HEK293 (cell line): ENCODE data around the gene EIF3L.

Experiments used
- ATF2 ChIP-seq: fragments of 450-650 bp; formaldehyde crosslinking; IDR thresholded peaks from 2 replicates; pipeline ENCODE4 v1.5.1; 2016; ENCODE audit warnings: missing biosample characterization, missing genetic modification characterization, low read depth
- EGR2 ChIP-seq: fragments of 450-650 bp; formaldehyde crosslinking; IDR thresholded peaks from 2 replicates; pipeline ENCODE4 v1.5.1; 2016; ENCODE audit warnings: low read depth, missing biosample characterization, missing genetic modification characterization
- GLI4 ChIP-seq: fragments of 450-650 bp; formaldehyde crosslinking; IDR thresholded peaks from 2 replicates; pipeline ENCODE4 v1.5.1; 2016; ENCODE audit warnings: missing biosample characterization, missing genetic modification characterization
- KLF7 ChIP-seq: fragments of 450-650 bp; formaldehyde crosslinking; IDR thresholded peaks from 2 replicates; pipeline ENCODE4 v1.5.1; 2016; ENCODE audit warnings: missing biosample characterization, missing genetic modification characterization, borderline replicate concordance
- PATZ1 ChIP-seq: fragments of 450-650 bp; formaldehyde crosslinking; IDR thresholded peaks from 2 replicates; pipeline ENCODE4 v1.5.1; 2016; ENCODE audit warnings: missing biosample characterization, missing genetic modification characterization
- TRIM28 ChIP-seq: IDR thresholded peaks from 2 replicates; pipeline ENCODE4 v1.6.1; 2011; ENCODE audit warnings: low read length, control low read depth, borderline replicate concordance
- TSHZ1 ChIP-seq: fragments of 450-650 bp; formaldehyde crosslinking; IDR thresholded peaks from 2 replicates; pipeline ENCODE4 v1.5.1; 2016; ENCODE audit warnings: missing biosample characterization, missing genetic modification characterization, borderline replicate concordance
- ZBTB21 ChIP-seq: fragments of 450-650 bp; formaldehyde crosslinking; IDR thresholded peaks from 2 replicates; pipeline ENCODE4 v1.5.1; 2017; ENCODE audit warnings: missing biosample characterization, missing genetic modification characterization
- ZBTB49 ChIP-seq: fragments of 450-650 bp; formaldehyde crosslinking; IDR thresholded peaks from 2 replicates; pipeline ENCODE4 v1.5.1; 2016; ENCODE audit warnings: missing biosample characterization, missing genetic modification characterization, low read depth
- ZIC2 ChIP-seq: fragments of 450-650 bp; formaldehyde crosslinking; IDR thresholded peaks from 2 replicates; pipeline ENCODE4 v1.5.1; 2016; ENCODE audit warnings: missing biosample characterization, missing genetic modification characterization
- ZNF112 ChIP-seq: fragments of 450-650 bp; formaldehyde crosslinking; IDR thresholded peaks from 2 replicates; pipeline ENCODE4 v1.5.0; 2017; ENCODE audit warnings: missing biosample characterization, missing genetic modification characterization
- ZNF174 ChIP-seq: fragments of 450-650 bp; formaldehyde crosslinking; IDR thresholded peaks from 2 replicates; pipeline ENCODE4 v1.5.0; 2017; ENCODE audit warnings: missing biosample characterization, mild to moderate bottlenecking, missing genetic modification characterization
- ZNF202 ChIP-seq: fragments of 450-650 bp; formaldehyde crosslinking; IDR thresholded peaks from 2 replicates; pipeline ENCODE4 v1.5.1; 2016; ENCODE audit warnings: missing biosample characterization, missing genetic modification characterization, borderline replicate concordance
- ZNF26 ChIP-seq: fragments of 450-650 bp; formaldehyde crosslinking; IDR thresholded peaks from 2 replicates; pipeline ENCODE4 v1.5.1; 2016; ENCODE audit warnings: missing biosample characterization, missing genetic modification characterization
- ZNF324 ChIP-seq: fragments of 450-650 bp; formaldehyde crosslinking; IDR thresholded peaks from 2 replicates; pipeline ENCODE4 v1.5.1; 2016; ENCODE audit warnings: missing biosample characterization, missing genetic modification characterization
- ZNF350 ChIP-seq: fragments of 450-650 bp; formaldehyde crosslinking; IDR thresholded peaks from 2 replicates; pipeline ENCODE4 v1.5.0; 2017; ENCODE audit warnings: missing biosample characterization, mild to moderate bottlenecking, missing genetic modification characterization
- ZNF366 ChIP-seq: fragments of 450-650 bp; formaldehyde crosslinking; conservative IDR thresholded peaks from 2 replicates; pipeline ENCODE4 v1.5.1; 2016; ENCODE audit warnings: missing biosample characterization, missing genetic modification characterization
- ZNF391 ChIP-seq: fragments of 450-650 bp; formaldehyde crosslinking; IDR thresholded peaks from 2 replicates; pipeline ENCODE4 v1.5.1; 2016; ENCODE audit warnings: low read depth, missing biosample characterization, missing genetic modification characterization, borderline replicate concordance
- ZNF416 ChIP-seq: fragments of 450-650 bp; formaldehyde crosslinking; IDR thresholded peaks from 2 replicates; pipeline ENCODE4 v1.5.1; 2016; ENCODE audit warnings: missing biosample characterization, missing genetic modification characterization
- ZNF488 ChIP-seq: fragments of 450-650 bp; formaldehyde crosslinking; IDR thresholded peaks from 2 replicates; pipeline ENCODE4 v1.5.1; 2016; ENCODE audit warnings: missing biosample characterization, missing genetic modification characterization
- ZNF529 ChIP-seq: fragments of 450-650 bp; formaldehyde crosslinking; IDR thresholded peaks from 2 replicates; pipeline ENCODE4 v1.5.1; 2017; ENCODE audit warnings: missing genetic modification characterization, missing biosample characterization; ENCODE audit not compliant: insufficient replicate concordance
- ZNF555 ChIP-seq: fragments of 450-650 bp; formaldehyde crosslinking; conservative IDR thresholded peaks from 2 replicates; pipeline ENCODE4 v1.5.1; 2017; ENCODE audit warnings: missing biosample characterization, mild to moderate bottlenecking, missing genetic modification characterization, inconsistent platforms
- ZNF610 ChIP-seq: fragments of 450-650 bp; formaldehyde crosslinking; IDR thresholded peaks from 2 replicates; pipeline ENCODE4 v1.5.1; 2016; ENCODE audit warnings: missing biosample characterization, missing genetic modification characterization, borderline replicate concordance
- ZSCAN4 ChIP-seq: fragments of 450-650 bp; formaldehyde crosslinking; IDR thresholded peaks from 2 replicates; pipeline ENCODE4 v1.5.1; 2017; ENCODE audit warnings: missing biosample characterization, missing genetic modification characterization

The EIF3L gene

GRCh38 chr22:37849089-37849751 is at the start of gene EIF3L (continued):
- TF ChIP-seq ZNF366 (tag by site-specific recombination) (no peak), GLI4 (tag by site-specific recombination) (no peak), ZSCAN4 (tag by site-specific recombination) (peak; percentile 32; the same call in 1 of the 2 replicates), ZNF416 (tag by site-specific recombination) (no peak), TSHZ1 (tag by site-specific recombination) (no peak), ZNF324 (tag by site-specific recombination) (0 out of 2 replicates have a peak, but pooled peaks have one; percentile 47), ZNF202 (tag by site-specific recombination) (no peak), ZNF610 (tag by site-specific recombination) (peak; percentile 87; the same call in 1 of the 2 replicates), ZNF112 (tag by site-specific recombination) (no peak), ZNF26 (no peak), TRIM28 (no peak), ZNF350 (no peak), ZNF555 (no peak), ZBTB49 (tag by site-specific recombination) (no peak), ZNF174 (tag by site-specific recombination) (no peak), ZBTB21 (0 out of 2 replicates have a peak, but pooled peaks have one; percentile 23), ZNF529 (tag by site-specific recombination) (no peak), KLF7 (tag by site-specific recombination) (peak; percentile 54; the same call in 1 of the 2 replicates), ZNF391 (tag by site-specific recombination) (peak; percentile 44; the same call in 1 of the 2 replicates), ATF2 (tag by site-specific recombination) (no peak), PATZ1 (peak; percentile 49; the same call in 1 of the 2 replicates), ZNF488 (tag by site-specific recombination) (no peak), ZIC2 (tag by site-specific recombination) (no peak), EGR2 (tag by site-specific recombination) (peak; percentile 17)
